Ectodermal cell (in vitro differentiated cells): Measurements from ENCODE around the gene CTBP1.
"Not testable (repeated sequence)": the region's sequence is repeated elsewhere in the genome, so short reads cannot be mapped to it uniquely, and the experiment has no call there.

ENCODE experiments used
- H3K27ac ChIP-seq: 2 replicates; pipeline ENCODE4 v1.7.0; 2013; ENCODE audit warnings: mild to moderate bottlenecking, low read depth, low read length; ENCODE audit not compliant: insufficient read depth, poor library complexity, severe bottlenecking
- H3K27me3 ChIP-seq: 2 replicates; pipeline ENCODE4 v1.7.0; 2013; ENCODE audit warnings: mild to moderate bottlenecking, low read length; ENCODE audit not compliant: insufficient read depth, control insufficient read depth, poor library complexity, severe bottlenecking
- H3K36me3 ChIP-seq: one replicate; pipeline ENCODE4 v1.7.0; 2013; ENCODE audit warnings: low read length; ENCODE audit not compliant: control insufficient read depth, insufficient read depth
- H3K4me1 ChIP-seq: one replicate; pipeline ENCODE4 v1.7.0; 2013; ENCODE audit warnings: low read length; ENCODE audit not compliant: control insufficient read depth, insufficient read depth
- H3K4me3 ChIP-seq: 2 replicates; pipeline ENCODE4 v1.7.0; 2013; ENCODE audit warnings: low read depth, low read length, control low read depth; ENCODE audit not compliant: insufficient read depth
- H3K9me3 ChIP-seq: 2 replicates; pipeline ENCODE4 v1.7.0; 2013; ENCODE audit warnings: mild to moderate bottlenecking, low read length, moderate library complexity; ENCODE audit not compliant: control insufficient read depth
- WGBS, 2 experiments: methylation state at CpG; one replicate each; pipeline ENCODE4 v1.1.7; 2013; ENCODE audit warnings: missing lambda C conversion rate in 2 of 2; 5-methylcytosine and 5-hydroxymethylcytosine counted together

CTBP1 gene

DNA sequence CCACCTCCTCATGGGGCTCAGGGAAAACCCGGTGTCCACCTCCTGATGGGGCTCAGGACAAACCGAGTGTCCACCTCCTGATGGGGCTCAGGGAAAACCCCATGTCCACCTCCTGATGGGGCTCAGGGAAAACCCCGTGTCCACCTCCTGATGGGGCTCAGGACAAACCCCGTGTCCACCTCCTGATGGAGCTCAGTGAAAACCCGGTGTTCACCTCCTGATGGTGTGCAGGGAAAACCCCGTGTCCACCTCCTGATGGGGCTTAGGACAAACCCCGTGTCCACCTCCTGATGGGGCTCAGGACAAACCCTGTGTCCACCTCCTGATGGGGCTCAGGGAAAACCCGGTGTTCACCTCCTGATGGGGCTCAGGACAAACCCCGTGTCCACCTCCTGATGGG lies 11.7 kb downstream of the CTBP1 start:
- H3K4me3 ChIP-seq, H3K27me3 ChIP-seq, H3K27ac ChIP-seq, H3K9me3 ChIP-seq, H3K4me1 ChIP-seq: not testable (repeated sequence)
- WGBS, 2 experiments: 95 to 96% methylated on average over 9 of the region's 9 CpGs
- peaks cover 34% of the 10 kb centered on the region for H3K36me3 ChIP-seq

DNA sequence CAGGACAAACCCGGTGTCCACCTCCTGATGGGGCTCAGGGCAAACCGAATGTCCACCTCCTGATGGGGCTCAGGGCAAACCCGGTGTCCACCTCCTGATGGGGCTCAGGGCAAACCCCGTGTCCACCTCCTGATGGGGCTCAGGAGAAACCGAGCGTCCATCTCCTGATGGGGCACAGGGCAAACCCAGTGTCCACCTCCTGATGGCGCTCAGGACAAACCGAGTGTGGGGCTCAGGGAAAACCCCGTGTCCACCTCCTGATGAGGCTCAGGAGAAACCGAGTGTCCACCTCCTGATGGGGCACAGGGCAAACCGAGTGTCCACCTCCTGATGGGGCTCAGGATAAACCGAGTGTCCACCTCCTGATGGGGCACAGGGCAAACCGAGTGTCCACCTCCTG lies 12.1 kb downstream of the CTBP1 start:
- H3K36me3 ChIP-seq: peaks cover 35% of the 10 kb centered on the region
- H3K4me3 ChIP-seq, H3K27ac ChIP-seq, H3K27me3 ChIP-seq, H3K9me3 ChIP-seq, H3K4me1 ChIP-seq: not testable (repeated sequence)
- 95 to 96% methylated on average over 13 of the region's 13 CpGs for WGBS, 2 experiments

DNA sequence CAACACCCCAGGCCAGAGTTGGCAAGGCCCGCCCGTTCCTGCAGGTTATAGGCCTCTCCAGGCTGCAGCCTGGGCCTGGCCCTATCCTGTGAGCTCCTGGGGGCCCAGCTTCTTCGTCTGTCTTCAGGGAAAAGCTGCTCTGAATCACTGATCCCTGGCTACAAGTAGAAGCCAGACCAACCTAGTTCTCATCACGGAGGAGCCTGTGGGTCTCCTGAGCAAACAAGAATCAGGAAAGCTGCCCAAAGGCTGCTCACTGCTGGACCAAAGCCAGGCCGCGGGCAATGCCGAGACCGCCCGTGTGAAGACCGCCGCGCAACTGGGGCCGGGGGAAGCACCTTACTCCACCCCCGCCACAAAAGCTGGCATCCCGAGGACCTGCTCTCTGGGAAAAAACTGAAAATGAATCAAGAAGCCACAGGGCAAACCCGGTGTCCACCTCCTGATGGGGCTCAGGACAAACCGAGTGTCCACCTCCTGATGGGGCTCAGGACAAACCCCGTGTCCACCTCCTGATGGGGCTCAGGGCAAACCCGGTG lies 12.8 kb downstream of the CTBP1 start:
- H3K4me3 ChIP-seq: no peak overlapping the region
- H3K4me1 ChIP-seq: peaks cover 10% of the 10 kb centered on the region
- 97% methylated on average over 19 of the region's 19 CpGs for WGBS, 2 experiments
- peaks cover 40% of the 10 kb centered on the region for H3K36me3 ChIP-seq
- no peak overlapping the region for H3K27ac ChIP-seq
- no peaks in the 10 kb centered on the region for H3K27me3 ChIP-seq
- H3K9me3 ChIP-seq: no peaks in the 10 kb centered on the region

DNA sequence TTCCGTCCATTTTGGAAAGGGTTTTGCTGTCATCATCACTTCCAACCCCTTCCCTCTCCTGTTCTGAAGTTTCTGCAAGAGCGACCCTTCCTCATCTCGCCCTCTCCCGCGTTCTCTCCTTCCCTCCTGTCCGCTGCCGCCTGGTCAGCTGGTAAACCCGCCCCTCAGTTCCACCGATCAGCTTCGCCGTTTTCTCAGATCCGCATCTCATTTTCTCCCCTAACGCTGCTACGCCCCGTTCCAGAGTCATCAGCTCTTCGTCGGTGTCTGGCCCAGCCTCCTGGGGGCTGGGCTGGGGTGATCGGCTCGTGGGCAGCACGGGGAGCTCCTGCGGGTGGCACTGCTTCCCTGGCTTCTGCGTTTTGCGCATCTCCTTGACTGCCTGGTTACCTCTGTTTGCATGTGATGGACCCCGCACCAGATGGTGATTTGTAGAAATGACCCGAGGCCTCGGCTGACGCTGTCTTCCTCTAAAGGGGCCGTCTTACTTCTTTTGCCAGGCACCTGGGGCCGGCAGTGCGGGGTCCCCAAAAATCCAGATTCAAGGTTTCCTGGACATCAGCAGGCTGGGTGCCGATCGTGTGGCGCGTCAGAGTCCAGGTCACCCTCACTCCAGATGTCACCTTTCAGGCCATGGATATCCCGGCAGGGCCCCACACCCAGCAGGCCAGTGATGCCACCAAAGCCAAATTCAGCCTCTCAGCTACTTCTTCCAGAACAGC lies 13.4 kb downstream of the CTBP1 start:
- 95 to 96% methylated on average over 35 of the region's 35 CpGs for WGBS, 2 experiments
- H3K9me3 ChIP-seq: no peaks in the 10 kb centered on the region
- no peak overlapping the region for H3K4me3 ChIP-seq
- H3K4me1 ChIP-seq: peaks cover 10% of the 10 kb centered on the region
- no peaks in the 10 kb centered on the region for H3K27me3 ChIP-seq
- H3K36me3 ChIP-seq: peaks cover 36% of the 10 kb centered on the region
- H3K27ac ChIP-seq: no peak overlapping the region

DNA sequence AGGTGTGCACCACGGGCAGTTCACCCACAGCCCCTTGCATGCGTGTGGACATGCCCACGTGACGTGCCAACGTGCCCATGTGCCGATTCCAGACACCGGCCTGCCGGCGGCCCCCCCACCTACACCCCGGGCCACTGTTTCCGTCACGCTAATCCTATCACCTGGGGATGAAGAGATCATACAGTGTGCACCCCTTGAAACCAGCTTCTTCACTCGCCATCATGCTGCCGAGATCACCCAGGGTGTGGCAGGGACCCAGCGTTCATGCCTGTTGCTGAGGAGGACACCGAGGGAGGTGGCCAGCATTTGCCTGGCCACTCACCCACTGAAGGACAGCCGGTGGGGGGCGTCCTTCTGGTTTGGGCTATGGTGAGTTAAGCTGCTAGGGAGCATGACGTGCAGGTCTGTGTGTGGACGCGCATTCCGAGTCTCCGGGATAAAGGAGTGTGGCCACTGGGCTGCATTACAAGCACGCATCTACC lies 14.1 kb downstream of the CTBP1 start:
- Histone ChIP-seq H3K27me3 (no peaks in the 10 kb centered on the region), H3K4me3 (no peak overlapping the region), H3K27ac (no peak overlapping the region), H3K9me3 (no peaks in the 10 kb centered on the region), H3K4me1 (peaks cover 10% of the 10 kb centered on the region), H3K36me3 (peaks cover 42% of the 10 kb centered on the region)
- WGBS, 2 experiments: 96 to 97% methylated on average over 24 of the region's 24 CpGs

DNA sequence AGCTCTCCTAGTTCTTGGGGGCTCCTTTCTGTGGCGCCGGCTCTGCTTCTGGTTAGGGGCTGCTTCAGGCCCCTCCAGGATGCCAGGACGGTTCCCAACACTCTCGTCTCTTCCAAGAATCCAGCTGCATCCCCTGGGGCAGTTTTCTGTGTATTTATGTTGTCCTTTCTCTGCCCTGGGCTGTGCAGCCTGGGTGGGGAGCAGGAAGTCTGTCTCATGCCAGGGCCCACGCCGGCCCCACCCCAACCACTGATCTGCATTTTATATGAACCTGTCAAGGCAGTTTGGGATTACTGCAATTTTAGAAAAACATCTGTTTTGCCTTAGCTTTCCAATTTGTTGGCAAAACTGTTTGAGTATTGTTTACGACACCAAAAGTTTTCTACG lies 14.6 kb downstream of the CTBP1 start:
- peaks cover 45% of the 10 kb centered on the region for H3K36me3 ChIP-seq
- H3K27ac ChIP-seq: no peak overlapping the region

DNA sequence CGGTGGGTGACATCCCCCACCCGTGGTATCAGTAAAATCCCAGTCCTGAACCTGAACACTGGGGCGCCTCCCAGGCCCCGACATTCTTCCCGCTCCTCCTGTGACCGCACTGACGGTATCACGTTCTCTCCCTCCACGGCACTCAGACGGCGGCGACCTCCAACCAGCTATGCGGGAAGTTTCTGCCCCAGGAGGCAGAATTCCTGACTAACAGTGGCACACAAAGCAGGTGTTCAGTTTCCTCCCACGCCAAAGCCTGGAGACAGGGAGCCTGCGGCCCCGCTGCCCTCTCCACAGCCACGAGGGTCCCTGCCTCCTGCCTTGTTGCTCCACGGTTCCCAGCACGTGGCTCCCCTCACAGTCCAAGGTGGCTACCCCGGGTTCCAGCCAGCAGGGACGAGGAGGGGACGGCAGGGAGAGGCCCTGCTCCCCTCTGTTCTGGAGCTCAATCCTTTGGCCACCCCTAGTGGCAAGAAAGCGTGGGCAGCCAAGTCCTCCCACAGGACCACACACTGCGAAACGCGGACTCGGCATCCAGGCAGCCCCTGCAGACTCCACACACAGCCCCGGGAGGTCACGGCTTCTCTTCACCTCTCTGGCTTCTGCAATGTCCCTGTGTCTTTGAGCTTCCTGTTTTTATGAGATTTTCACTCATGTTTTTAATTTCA lies 15.2 kb downstream of the CTBP1 start:
- H3K4me1 ChIP-seq: peaks cover 10% of the 10 kb centered on the region
- no peaks in the 10 kb centered on the region for H3K9me3 ChIP-seq
- 91 to 92% methylated on average over 29 of the region's 29 CpGs for WGBS, 2 experiments
- no peak overlapping the region for H3K4me3 ChIP-seq
- H3K27ac ChIP-seq: peak overlapping the region; percentile 83
- peaks cover 44% of the 10 kb centered on the region for H3K36me3 ChIP-seq
- no peaks in the 10 kb centered on the region for H3K27me3 ChIP-seq

More for the DNA sequence above, 14.6 kb downstream of the CTBP1 start:
- Histone ChIP-seq H3K27me3 (no peaks in the 10 kb centered on the region), H3K9me3 (no peaks in the 10 kb centered on the region), H3K4me3 (no peak overlapping the region), H3K4me1 (peaks cover 10% of the 10 kb centered on the region)
- WGBS, 2 experiments: 94 to 97% methylated on average over 8 of the region's 8 CpGs

DNA sequence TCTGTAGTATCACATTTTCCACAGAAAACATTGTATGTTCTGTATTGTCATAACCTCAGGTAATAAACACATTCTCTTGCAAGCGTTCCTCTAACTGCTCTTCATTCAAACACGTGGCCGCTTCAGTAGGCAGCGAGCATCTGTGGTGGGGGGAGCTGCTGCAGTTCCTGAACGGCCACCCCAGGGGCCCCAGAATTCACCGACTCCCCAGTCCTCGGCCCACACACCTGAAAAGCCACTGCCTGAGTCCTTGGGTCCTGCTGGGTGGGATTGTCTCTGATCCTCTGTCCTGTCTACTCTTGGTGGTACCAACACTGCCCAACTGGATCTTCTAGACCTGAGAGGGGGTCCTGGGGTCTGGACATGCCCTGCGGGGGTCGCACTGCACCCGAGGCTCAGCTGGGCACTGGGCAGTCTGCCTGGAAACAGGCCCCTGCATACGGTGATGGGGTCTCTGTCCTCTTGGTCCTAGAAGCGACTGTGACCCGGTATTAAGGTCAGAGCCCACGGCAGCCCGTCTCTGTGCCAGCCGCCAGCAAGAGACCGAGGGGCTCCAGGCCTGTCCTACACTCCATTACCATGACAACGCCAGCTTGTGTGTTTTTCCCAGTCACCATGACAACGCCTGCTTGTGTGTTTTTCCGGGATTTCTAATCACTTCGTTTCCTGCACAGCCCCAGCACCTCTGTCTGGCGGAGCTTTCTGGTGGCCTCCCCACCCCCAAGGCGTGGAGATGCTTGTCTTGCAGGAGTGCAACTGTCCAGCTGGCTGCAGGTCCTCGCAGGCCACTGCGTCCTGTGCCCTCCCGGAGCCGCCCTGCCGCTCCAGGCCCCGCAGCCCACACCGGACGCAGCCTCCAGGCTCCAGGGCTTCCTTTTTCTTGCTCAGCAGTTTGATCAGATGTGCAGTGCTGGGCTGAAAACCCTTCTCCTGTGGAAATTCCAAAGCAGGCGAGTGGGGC lies 16.0 kb downstream of the CTBP1 start:
- H3K27me3 ChIP-seq: no peaks in the 10 kb centered on the region
- H3K4me1 ChIP-seq: peaks cover 10% of the 10 kb centered on the region
- H3K9me3 ChIP-seq: no peaks in the 10 kb centered on the region
- H3K4me3 ChIP-seq: no peak overlapping the region
- 91 to 93% methylated on average over 32 of the region's 32 CpGs for WGBS, 2 experiments
- peaks cover 41% of the 10 kb centered on the region for H3K36me3 ChIP-seq
- peak overlapping the region; percentile 83 for H3K27ac ChIP-seq

DNA sequence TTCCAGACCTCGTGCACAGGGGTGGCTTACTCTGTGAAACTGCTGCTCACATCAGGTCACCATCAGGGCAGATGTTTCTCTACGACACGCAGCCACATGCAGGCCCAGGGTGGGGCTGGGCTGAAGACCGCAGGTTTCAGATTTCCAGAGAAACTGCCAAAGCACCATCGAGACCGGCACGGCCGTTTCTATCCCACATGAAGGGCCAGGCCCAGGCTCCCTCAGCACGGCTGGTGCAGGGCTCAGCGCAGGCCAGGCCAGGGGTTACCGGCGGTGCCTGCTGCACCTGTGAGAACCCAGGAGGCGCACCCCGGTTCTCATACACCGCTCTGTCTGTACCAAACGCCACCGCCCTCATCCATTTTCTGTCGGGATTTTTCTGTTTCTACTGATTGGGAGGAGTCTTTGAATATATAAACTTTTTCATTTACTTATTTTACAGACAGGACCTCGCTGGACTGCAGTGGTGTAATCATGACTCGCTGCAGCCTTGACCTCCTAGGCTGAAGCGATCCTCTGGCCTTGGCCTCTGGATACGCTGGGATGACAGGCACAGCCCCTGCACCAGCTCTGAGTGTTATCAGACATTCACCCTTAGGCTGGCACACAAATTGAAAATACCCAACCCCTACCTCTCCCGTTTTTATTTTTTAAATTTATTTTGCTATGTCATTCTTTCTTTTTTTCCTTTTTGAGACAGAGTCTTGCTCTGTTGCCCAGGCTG lies 17.1 kb downstream of the CTBP1 start:
- WGBS, 2 experiments: 95 to 96% methylated on average over 21 to 23 of the region's 23 CpGs
- peaks cover 46% of the 10 kb centered on the region for H3K36me3 ChIP-seq

More for the DNA sequence above, 17.1 kb downstream of the CTBP1 start:
- Histone ChIP-seq H3K9me3 (no peaks in the 10 kb centered on the region), H3K4me1 (peaks cover 10% of the 10 kb centered on the region), H3K4me3 (no peak overlapping the region), H3K27ac (no peak overlapping the region), H3K27me3 (no peaks in the 10 kb centered on the region)
